AG09309 (cell line): ENCODE measurements around the gene PHACTR3.

ENCODE experiments used
- DNase-seq: peaks from one replicate; pipeline ENCODE4 v3.0.0-alpha.2; 2010; ENCODE audit warnings: low read depth
- H3K4me3 ChIP-seq: 2 replicates; pipeline ENCODE4 v1.5.1; 2011; ENCODE audit warnings: mild to moderate bottlenecking, low read depth, low read length, moderate library complexity; ENCODE audit not compliant: control insufficient read depth
- CTCF ChIP-seq: IDR thresholded peaks from 2 replicates; pipeline ENCODE4 v1.5.1; 2011; ENCODE audit warnings: mild to moderate bottlenecking, low read depth, low read length, inconsistent platforms; ENCODE audit not compliant: insufficient read depth, control insufficient read depth; ENCODE audit errors: missing control alignments

The PHACTR3 gene

DNA sequence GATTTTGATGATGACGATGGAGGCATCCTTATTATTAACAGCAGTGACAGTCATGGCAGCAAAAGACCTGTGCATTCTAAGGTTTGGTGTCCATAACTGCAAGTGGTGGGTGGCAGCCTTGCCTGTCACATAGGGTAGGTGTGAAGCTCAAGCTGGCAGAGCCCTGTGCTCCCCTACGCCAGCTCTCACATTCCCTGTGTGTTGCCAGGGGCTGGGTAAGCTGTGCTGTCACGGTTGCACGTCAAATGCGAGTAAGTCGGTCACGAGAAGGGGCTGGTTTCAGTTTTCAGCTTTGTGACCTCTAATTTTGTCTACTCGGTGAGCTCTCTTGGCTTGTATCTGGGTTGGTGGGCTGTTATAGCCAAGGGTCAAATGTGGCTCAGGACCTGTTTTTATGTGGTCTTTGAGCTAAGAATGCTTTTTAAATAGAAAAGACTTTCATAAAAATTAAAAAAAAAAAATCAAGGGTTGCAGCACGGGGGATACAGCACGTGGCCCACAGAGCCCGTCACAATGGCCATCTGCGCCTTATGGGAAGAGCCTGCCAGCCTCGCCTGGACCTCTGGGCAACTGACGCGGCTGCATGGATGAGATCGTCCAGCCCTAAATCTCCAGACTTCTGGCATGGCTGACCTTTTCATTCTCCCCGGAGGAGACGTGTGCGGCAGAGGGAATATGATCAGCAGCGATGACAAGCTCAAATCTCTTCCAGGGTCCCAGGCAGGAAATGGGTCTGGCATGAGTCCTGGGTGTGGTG is 148.5 kb downstream of the PHACTR3 start:
- no peak for TF ChIP-seq CTCF
- no peak for DNase-seq
- no peak overlapping the region for H3K4me3 ChIP-seq

GRCh38 chr20:59753836-59754235 is 149.5 kb downstream of the PHACTR3 start:
- no peak for TF ChIP-seq CTCF
- no peak overlapping the region for H3K4me3 ChIP-seq
- no peak for DNase-seq

DNA sequence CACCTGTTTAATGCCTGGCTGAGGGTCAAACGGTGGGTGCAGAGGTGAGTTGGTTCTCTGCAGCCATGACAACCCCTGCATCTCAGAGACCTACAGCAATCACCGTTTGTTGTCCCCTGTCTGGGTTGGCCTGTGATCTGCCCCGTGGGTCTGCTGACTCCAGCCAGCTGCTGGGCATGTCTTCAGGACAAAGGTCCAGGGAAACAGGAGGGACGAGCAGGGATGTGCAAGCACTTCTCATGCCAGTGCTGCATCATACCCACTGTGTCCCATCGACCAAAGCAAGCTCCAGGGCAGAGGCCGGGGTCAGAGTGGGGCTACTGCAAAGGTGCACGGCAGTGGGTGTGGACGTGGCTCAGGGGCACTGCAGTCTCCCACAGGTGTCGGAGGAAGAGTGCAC is 150.2 kb downstream of the PHACTR3 start:
- no peak overlapping the region for H3K4me3 ChIP-seq
- TF ChIP-seq CTCF, result no peak
- no peak for DNase-seq

DNA sequence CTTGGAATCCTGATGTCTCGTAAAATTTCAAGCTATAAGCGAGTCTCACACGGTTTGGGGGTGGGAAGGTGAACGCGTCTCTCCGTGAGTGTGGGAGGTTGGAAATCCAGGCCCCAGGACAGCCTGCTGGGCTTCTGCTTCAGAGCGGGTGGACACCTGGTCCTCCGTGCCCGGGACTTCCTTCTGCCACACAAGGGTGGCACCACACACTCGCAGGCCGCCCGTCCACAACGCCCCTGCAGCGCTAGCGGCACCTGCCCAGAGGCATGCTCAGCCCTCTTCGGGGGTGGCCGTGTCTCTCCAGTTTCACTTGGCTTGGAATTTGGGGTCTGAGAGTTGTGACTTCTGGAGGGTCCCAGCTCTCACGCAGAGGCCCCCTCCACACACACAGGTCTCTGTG is 151.9 kb downstream of the PHACTR3 start:
- H3K4me3 ChIP-seq, result no peak overlapping the region
- DNase-seq, result no peak
- TF ChIP-seq CTCF, result no peak

- no peak overlapping the region for H3K4me3 ChIP-seq
- no peak for DNase-seq
- no peak for TF ChIP-seq CTCF
These were observed 159.7 kb downstream of the PHACTR3 start for GRCh38 chr20:59764037-59764436.

DNA sequence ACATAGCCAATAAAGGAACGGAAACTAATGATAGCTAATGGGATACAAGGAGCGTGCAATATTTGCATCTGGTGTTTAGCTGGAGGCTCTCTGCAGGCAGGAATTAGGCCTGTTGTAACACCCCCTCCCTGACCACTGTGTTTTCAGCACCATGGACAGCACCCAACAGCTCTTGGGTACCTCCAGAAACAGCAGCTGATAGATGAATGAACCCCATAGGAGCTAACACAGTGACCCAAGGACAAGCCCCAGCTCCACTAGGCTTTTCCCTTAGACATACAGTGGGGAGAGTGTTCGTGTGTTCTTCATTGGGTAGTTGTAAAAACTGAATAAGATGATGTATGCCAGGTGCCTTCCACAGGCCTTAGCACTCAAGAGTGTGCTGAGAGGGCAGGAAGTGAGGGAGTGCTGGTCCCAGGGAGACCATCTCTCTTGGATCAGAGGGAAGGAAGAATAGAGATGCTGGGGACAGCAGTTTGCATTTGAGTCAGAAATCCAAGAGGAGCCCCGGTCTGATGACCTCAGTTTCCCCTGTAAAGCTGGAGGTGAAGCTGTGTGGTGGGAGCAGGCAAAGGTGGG is 161.3 kb downstream of the PHACTR3 start:
- H3K4me3 ChIP-seq, result no peak overlapping the region
- DNase-seq, result no peak
- TF ChIP-seq CTCF, result no peak
